HG03025 (cell line): ENCODE results near the gene PDE8A.
"Not testable (repeated sequence)": the region's sequence is repeated elsewhere in the genome, so short reads cannot be mapped to it uniquely, and the experiment has no call there.

Source experiments
- ATAC-seq: cut with Tn5 transposase; IDR thresholded peaks from one replicate; pipeline ENCODE4 v1.9.1; 2021; ENCODE audit warnings: mild to moderate bottlenecking, moderate library complexity; ENCODE audit not compliant: unreplicated experiment, low FRiP score

The PDE8A gene

GRCh38 chr15:85008474-85009260 is 27.0 kb downstream of the PDE8A start:
- no peak for ATAC-seq

GRCh38 chr15:85009435-85009834 is 27.8 kb downstream of the PDE8A start:
- no peak for ATAC-seq

- no peak for ATAC-seq
Measured at GRCh38 chr15:85010071-85010385, 28.4 kb downstream of the PDE8A start.

GRCh38 chr15:85010386-85011159 is 28.9 kb downstream of the PDE8A start:
- ATAC-seq, result no peak

GRCh38 chr15:85011160-85011571 is 29.5 kb downstream of the PDE8A start:
- no peak for ATAC-seq

GRCh38 chr15:85011724-85012123 is 30.1 kb downstream of the PDE8A start:
- not testable (repeated sequence) for ATAC-seq

GRCh38 chr15:85013785-85014184 is 32.1 kb downstream of the PDE8A start:
- no peak for ATAC-seq

GRCh38 chr15:85014932-85015331 is 33.3 kb downstream of the PDE8A start:
- ATAC-seq, result no peak

- no peak for ATAC-seq
Measured at GRCh38 chr15:85016275-85016674, 34.6 kb downstream of the PDE8A start.

GRCh38 chr15:85019815-85020590 is 38.3 kb downstream of the PDE8A start:
- no peak for ATAC-seq

- no peak for ATAC-seq
Measured at GRCh38 chr15:85021409-85021808, 39.8 kb downstream of the PDE8A start.

GRCh38 chr15:85022860-85023403 is 41.3 kb downstream of the PDE8A start:
- ATAC-seq, result no peak

- ATAC-seq, result no peak
Measured at GRCh38 chr15:85024003-85024402, 42.3 kb downstream of the PDE8A start.

GRCh38 chr15:85024509-85025336 is 43.1 kb downstream of the PDE8A start:
- no peak for ATAC-seq

GRCh38 chr15:85025516-85026251 is 44.0 kb downstream of the PDE8A start:
- no peak for ATAC-seq

- ATAC-seq, result no peak
Measured at GRCh38 chr15:85026304-85027032, 44.8 kb downstream of the PDE8A start.

GRCh38 chr15:85027033-85027380 is 45.4 kb downstream of the PDE8A start:
- no peak for ATAC-seq

- ATAC-seq, result no peak
Measured at GRCh38 chr15:85027421-85027820, 45.8 kb downstream of the PDE8A start.

- no peak for ATAC-seq
Measured at GRCh38 chr15:85028416-85028815, 46.8 kb downstream of the PDE8A start.
